HS-5 (cell line): ENCODE results near the gene CEP72.

Source experiments
- DNase-seq: peaks from one replicate; pipeline ENCODE4 v3.0.0-alpha.2; 2012; ENCODE audit warnings: low read depth

The CEP72 gene

GRCh38 chr5:638501-639252 lies 26.5 kb downstream of the CEP72 start:
- no peak for DNase-seq

DNA sequence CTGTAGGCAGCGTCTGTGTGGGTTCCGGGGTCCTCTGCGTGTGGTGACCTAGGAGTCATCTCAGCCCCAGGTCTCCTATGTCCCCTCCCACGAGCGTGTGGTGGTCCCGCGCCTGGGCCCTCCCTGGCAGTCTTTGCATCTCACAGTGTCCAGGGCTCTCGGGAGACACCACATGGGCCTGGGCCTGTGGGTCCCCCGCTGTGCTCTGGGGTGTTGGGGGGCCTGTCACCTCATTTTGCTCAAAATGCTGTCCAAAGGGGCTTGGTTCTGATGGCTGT lies 27.1 kb downstream of the CEP72 start:
- no peak for DNase-seq

GRCh38 chr5:639584-640213 lies 27.6 kb downstream of the CEP72 start:
- DNase-seq = no peak

- DNase-seq = no peak
These were observed 28.6 kb downstream of the CEP72 start for GRCh38 chr5:640461-641330.

- DNase-seq = no peak
These were observed 29.2 kb downstream of the CEP72 start for GRCh38 chr5:641331-641765.

DNA sequence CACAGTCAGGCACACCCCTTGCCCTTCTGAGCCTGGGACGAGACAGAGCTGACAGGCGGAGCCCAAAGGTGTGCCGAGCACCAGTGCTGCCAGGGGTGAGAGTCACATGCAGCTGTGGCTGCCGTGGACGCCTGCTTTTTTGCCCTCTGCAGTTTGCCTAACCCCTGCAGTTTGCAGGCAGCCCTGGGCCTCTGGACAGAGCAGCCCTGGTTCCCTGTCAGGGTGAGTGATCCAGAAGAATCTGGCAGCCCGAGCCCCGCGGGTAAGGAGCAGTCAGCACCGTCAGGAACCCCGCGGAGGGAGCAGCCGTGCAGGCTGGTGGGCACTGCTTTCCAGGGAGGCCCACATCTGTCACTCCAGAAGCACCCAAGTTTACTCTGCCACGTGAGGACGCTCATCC lies 30.3 kb downstream of the CEP72 start:
- DNase-seq = no peak

DNA sequence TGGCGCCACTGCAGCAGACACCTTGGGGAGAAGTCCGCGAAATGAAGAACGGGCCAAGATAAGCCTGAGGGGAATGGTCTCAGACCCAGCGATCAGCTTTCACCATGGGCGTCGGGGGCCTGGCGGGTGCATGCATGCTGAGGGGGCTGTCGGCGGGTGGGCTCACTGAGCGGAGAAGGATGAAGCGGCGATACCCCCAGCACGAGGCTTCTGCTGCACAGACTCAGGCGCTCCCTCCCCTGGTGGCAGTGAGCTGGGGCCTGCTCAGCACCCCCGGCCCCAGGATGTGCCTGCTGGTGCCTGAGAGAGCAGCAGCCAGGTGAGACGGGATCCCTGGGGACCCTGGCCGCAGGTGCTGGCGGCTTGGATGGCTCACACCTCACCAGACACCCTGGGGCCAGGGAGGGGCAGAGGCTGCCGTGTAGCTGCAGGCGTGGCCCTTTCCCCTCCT lies 31.2 kb downstream of the CEP72 start:
- no peak for DNase-seq

- DNase-seq = no peak
These were observed 31.7 kb downstream of the CEP72 start for GRCh38 chr5:643811-644271.

- no peak for DNase-seq
These were observed 32.4 kb downstream of the CEP72 start for GRCh38 chr5:644509-644908.

DNA sequence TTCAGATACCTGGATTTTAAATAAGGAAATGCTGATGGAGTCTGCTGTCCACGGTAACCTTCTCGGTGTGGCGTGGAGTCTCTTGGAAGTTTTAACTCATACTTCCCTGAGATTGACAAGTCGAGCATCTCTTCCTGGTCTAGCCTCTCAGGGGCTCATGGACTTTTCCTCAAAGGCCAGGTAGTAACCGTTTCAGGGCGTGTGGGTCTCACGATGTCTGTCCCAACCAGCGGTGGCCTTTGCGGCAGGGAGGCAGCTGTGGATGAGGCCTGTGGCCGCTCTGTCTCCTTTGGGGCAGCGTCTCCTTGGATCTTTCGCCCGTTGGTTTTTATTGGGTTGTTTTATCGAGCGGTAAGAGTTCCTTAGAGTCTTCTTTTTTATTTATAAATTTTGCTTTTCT lies 32.8 kb downstream of the CEP72 start:
- no peak for DNase-seq

GRCh38 chr5:645421-645820 lies 33.3 kb downstream of the CEP72 start:
- DNase-seq = no peak

DNA sequence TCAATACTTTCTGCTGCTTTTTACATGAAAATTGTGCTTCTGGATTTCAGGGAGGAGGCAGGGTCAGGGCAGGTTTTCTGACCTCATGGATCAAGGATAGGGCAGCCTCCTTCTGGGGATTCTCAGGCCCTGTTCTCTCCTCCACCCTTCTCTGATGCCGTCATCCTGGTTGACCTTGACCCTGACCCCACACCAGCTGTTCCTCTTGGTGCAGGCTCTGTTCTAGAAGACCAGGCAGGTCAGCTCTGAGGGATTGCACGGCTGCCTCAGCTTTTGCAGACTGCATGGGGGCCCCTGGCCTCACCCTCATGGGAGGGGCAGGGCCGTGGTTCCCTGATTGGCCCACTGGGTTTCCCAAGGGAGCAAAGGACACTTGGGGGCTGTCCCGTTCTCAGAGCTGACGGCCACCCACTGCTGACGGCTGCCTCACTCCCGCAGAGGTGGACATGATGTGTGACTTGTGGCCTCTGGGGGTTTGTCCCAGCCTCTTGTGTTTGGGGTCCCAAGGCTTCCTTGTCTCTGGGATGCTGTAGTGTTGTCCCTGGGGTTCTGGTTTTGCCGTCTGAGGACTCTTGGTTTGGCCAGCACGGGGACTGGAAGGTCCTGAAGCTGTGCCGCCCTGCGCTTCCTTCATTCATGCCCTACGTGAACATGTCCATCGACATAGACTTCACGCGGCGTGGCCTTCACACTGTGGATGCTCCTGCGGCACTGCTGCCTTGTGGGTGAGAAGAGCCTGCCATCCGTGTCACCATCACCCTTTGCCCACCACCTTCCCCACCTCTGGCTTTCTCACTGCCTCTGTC lies 34.5 kb downstream of the CEP72 start:
- DNase-seq = no peak

- no peak for DNase-seq
These were observed 35.2 kb downstream of the CEP72 start for GRCh38 chr5:647311-647710.

DNA sequence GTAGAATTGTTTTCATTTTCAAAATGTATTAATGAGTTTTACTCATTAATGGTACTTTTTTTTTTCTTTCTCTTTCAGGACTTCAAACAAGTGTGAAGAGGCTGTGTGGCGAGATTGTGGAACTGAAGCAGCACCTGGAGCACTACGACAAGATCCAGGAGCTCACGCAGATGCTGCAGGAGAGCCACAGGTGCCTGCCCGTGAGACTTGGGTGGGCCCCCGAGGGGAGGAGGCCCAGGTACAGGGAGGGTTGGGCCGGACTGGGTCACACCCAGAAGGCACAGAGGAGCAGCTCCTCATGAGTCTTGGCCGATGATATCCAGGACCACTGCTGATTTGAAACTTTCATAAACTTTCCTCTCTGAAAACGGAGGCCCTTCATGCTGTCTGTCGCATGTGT lies 35.6 kb downstream of the CEP72 start:
- no peak for DNase-seq

- DNase-seq = no peak
These were observed 39.3 kb downstream of the CEP72 start for GRCh38 chr5:651296-652022.

DNA sequence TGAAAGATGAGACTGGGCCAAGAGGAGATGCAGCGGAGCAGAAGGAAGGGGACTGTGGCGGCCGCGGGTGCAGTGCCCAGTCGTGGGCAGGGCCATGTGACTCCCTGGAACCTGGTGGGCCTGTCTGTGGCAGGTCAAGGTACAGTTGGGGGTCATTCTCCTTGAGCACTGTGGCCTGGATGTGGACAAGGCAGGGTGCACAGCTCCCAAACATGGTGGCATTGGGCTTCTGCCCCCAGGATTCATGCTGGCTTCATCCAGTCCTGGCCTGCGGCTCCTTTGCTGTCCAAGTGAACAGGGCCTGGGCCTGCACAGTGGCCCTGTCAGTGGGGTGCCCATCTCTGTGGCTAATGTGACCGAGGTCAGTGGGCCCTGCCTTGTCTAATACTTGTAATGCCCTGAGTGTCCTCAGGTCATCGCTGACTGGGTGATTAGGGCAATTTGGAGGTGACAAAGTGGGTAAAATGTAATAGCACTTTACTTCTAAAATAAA lies 39.9 kb downstream of the CEP72 start:
- DNase-seq = no peak

GRCh38 chr5:652773-653350 lies 40.7 kb downstream of the CEP72 start:
- no peak for DNase-seq

DNA sequence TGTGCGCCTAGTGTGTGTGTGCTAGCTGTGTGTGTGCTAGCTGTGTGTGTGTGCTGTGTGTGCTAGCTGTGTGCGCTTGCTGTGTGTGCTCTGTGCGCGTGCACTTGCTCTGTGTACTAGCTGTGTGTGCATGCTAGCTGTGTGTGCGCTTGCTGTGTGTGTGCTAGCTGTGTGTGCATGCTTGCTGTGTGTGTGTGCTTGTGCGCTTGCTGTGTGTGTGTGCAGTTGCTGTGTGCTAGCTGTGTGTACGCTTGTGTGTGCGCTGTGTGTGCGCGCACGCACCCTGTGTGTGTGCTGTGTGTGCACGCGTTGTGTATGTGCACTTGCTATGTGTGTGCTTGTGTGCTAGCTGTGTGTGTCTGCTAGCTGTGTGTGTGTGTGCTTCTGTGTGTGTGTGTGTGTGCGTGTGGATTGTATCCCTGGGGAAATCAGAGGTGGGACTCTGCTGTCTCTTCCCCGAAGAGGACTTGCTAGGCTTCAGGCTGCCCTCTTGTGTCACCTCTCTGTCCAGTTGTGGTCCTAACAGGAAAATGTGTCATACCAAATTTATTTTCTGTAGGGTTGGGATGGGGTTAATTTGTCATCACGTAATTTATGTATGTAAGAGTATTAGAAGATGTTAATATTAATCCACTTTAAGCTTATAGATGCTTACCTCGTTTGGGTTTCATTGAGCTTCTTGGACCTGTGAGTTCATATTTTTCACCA lies 42.1 kb downstream of the CEP72 start:
- no peak for DNase-seq

GRCh38 chr5:655406-655805 lies 43.3 kb downstream of the CEP72 start:
- DNase-seq = no peak

DNA sequence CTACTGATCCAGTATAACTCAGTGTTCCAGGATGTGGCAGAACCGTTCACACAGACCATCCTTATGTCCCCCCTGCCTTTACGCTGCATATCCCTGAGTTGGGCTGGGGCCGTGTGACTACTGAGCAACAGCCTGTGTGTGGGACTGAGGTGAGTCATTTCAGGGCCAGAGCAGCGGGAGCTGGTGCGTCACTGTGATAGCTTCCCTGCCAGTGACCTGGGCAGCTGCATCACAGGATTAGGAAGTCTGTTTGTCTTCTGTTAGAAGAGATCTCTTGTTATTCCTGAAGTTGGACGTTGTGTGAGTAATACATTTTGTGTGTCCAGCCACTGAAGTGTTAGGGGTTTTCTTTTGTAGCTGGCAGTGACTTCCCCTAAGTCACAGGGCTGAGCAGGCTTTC lies 45.4 kb downstream of the CEP72 start:
- DNase-seq = no peak
